22Rv1 (cell line): ENCODE data around the gene NANOS3.

Source experiments
- H3K27ac ChIP-seq: fragments of 450-650 bp; 2 replicates; pipeline ENCODE4 v1.5.1; 2017
- ZFX ChIP-seq: fragments of 450-650 bp; IDR thresholded peaks from 2 replicates; pipeline ENCODE4 v1.6.1; 2017; ENCODE audit warnings: antibody characterized with exemption, borderline replicate concordance
- TF ChIP-seq, protein P1 (sequence below): fragments of 450-650 bp; IDR thresholded peaks from 2 replicates; pipeline ENCODE4 v1.5.1; 2017; ENCODE audit warnings: mild to moderate bottlenecking

The NANOS3 gene

DNA sequence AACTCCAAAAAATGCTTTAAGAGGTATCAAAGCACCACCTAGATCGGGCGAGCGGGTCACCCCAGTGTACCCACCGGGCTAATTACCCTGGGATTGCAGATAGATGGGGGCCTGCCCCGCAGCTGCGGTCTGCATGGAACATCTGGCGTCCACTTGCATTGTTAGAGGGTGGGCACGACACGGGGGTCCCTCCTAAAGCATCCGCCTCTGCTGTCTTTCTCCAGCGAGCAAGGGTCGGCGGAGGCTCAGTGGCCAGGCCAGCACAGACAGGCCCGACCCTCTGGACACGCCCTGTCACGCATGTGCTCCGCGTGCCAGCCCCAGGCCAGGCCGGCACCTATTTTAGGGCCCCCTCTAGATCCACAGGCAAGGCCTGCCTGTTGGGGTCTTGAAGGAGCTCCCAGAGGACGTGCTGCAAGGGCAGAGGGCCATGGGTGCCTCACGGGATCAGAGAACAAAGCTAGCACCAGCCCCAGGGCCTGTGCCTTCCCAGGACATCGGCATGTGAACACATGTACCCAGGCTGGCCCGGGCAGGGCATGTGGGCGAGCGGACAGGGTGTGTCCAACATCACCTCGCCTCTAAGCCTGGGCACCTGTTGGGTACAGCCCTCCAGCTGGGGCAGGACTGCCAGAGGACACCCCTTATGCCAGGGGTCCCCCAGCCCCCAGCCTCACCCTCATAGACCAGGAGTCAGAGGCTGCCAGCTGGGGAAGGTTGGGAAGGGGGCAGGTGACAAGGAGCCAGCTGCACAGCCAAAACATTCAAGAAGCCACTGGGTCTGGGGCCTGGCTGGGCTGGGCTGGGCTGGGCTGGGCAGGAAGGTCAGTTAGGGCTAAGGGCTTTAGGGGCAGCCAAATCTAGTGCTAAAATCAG, 35.6 kb upstream of the NANOS3 start:
- no peak for TF ChIP-seq ZFX
- H3K27ac ChIP-seq = peak overlapping the region; percentile 98

DNA sequence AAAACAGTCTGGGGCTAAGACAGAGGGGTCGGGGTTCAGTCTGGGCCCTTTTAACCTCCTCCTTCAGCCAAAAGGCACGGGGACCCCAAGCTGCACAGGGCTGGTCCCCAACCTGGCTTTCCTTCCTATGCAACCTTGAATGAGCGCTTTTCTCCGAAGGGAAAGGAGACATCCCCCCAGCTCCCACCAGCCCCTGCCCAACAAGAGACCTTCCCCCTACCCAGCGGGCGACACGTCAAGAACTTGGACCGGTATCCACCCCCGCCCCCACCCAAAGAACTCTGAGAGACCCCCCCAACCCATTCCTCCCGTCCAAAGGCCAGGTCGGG, 35.0 kb upstream of the NANOS3 start:
- H3K27ac ChIP-seq = peak overlapping the region; percentile 98
- no peak for TF ChIP-seq ZFX
- TF ChIP-seq, protein P1, sequence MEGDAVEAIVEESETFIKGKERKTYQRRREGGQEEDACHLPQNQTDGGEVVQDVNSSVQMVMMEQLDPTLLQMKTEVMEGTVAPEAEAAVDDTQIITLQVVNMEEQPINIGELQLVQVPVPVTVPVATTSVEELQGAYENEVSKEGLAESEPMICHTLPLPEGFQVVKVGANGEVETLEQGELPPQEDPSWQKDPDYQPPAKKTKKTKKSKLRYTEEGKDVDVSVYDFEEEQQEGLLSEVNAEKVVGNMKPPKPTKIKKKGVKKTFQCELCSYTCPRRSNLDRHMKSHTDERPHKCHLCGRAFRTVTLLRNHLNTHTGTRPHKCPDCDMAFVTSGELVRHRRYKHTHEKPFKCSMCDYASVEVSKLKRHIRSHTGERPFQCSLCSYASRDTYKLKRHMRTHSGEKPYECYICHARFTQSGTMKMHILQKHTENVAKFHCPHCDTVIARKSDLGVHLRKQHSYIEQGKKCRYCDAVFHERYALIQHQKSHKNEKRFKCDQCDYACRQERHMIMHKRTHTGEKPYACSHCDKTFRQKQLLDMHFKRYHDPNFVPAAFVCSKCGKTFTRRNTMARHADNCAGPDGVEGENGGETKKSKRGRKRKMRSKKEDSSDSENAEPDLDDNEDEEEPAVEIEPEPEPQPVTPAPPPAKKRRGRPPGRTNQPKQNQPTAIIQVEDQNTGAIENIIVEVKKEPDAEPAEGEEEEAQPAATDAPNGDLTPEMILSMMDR = no peak

DNA sequence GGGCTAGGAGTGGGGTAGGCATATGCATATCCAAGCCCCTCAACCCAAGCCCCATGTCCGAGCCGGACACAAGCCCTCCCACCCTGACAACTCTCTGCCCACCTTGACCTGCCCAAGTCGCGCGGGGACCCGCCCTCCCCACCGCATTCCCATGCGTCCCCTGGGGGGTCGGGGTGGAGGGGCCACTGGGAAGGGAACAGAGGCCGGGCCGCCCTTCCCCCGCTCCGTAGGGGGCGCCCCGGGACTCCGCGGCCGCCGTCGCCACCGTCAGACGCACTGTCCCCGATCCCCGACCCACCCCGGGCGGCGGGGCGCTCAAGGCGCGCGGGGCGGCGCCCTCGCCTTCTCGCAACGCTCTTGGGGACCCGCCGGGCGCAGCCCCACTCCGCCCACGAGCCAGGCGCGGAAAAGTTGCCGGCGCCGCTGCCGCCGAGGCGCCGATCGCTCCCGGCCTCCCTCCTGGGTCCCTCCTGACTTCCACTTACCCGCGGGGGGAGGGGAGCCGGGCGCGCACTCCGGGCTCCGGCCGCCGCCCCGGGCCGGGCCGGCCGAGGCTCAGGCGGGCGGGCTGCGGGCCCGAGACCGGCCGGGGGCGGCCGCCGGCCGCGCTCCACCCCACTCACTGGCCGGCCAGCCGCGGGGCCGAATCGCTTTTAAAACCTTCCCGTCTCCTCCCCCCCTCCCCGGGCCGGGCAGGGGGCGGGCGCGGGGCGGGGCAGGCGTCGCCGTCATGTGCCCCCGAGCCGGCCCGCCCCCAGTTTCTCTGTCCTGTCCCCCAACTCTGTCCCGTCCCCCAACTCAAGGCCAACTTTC, 34.4 kb upstream of the NANOS3 start:
- H3K27ac ChIP-seq = peak overlapping the region; percentile 98
- TF ChIP-seq, protein P1 = peak; percentile 34
- no peak for TF ChIP-seq ZFX

DNA sequence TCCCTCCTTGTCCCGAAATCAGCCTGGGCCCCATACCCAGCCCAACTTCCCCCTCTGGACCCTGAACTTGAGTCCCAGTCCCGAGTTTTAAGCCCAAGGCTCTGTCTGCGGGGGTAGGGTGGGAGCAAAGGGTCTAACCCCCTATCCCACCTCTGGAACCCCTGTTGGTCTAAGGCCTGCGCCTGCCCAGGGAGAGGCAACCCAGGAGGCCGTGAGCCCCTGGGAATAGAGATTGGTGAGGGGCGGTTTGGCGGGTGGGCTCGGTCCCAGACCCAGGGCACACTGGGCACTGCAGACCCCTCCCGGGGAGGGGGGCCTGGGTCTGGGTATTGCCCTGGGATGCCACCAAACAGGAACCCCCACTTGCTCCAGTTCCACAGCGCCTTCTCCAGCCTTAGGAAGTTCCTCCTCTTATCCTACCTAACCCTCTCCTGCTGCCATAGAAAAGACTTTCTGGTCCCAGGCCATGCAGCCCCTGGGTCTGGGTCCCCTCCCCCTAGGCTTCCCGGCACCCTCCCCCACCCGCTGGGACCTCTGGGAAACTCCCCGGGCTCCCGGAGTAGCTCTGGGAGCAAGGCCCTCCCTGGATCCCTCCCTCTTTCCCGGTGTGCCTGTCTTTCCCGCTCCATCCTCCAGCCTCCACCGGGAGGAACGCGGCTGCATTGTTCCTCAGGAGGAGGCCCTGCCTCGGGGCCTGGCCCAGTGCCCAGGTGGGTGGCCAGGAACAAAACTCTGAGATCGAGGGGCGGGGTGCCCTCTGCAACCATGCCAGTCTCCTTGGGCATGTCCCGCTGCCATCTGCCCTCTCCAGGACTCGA, 33.6 kb upstream of the NANOS3 start:
- TF ChIP-seq ZFX = no peak
- TF ChIP-seq, protein P1 = no peak
- H3K27ac ChIP-seq = peak overlapping the region; percentile 98

DNA sequence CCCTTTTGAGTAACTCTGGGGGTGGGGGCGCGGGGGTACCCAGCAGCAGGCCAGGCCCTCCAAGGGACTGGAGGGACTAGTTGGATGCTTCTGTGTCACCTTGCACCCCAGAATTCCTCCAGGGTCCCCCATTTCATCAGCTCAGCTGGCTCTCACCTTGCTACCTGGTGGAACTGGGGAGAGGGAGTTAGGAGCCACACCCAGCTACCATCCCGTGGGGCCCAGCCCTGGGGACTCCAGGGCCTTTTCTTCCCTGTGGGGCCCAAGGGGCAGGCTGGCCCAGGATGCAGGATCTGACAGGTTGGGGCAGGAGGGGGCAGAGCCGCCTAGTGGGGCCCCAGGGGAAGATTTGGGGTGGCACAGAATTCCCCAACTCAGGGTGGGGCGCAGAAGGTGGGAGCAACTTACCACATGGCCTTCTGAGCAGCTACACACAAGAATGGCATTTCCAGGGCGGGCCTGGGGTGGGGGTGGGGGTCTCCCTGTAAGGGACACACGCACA, 32.8 kb upstream of the NANOS3 start:
- H3K27ac ChIP-seq = peak overlapping the region; percentile 98
- TF ChIP-seq, protein P1 = no peak
- no peak for TF ChIP-seq ZFX

DNA sequence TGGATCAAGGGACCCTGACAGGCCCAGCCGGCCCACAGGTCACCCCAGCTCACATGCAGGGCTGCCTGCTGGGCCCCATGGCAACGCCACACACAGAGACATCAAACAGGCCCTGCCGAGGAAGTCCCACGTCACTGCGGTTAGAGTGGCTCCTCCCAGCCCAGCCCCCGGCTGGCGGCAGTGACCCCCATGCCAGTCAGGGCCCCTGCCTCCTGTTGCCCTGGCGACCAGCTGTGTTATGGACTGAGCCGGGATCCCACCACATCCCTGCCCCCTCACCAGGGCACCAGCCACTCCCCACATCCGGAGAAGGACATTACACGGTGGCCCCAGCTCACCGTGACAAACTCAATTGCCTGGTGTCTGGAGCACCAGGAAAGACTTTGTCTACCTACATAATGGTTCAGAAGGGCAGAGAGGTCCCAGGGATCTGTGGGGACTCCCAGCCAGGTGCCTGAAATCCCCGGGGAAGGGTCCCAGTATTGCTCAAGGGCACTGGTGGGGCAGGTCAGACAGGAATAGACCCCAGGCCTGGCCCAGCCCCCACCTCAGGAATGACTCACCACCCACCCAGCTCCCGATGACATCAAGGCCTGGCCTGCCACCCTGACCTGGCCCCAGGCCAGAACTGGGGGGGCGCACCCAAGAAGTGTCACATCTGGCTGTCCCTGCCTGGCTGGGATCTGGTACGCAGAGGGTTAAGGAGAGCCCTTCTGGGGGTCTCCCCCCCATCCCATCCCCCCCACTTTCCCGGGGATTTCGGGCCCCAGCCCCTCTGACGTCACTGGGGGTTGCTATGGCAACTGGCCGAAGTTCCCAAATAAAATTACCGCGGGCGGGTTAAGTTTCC, 30.2 kb upstream of the NANOS3 start:
- no peak for TF ChIP-seq ZFX
- TF ChIP-seq, protein P1 = no peak
- H3K27ac ChIP-seq = peak overlapping the region; percentile 98
